CD1c-positive myeloid dendritic cell (primary cell): Measurements from ENCODE around the gene SMURF2.
"Not testable (repeated sequence)": the region's sequence is repeated elsewhere in the genome, so short reads cannot be mapped to it uniquely, and the experiment has no call there.

ENCODE experiments used
- DNase-seq: peaks from one replicate; pipeline ENCODE4 v3.0.0-alpha.2; 2016; ENCODE audit errors: extremely low spot score

Gene SMURF2

GRCh38 chr17:64664299-64664981 lies 2.3 kb upstream of the SMURF2 start:
- DNase-seq: not testable (repeated sequence)

GRCh38 chr17:64663836-64664235 lies 1.7 kb upstream of the SMURF2 start:
- DNase-seq: not testable (repeated sequence)

GRCh38 chr17:64662774-64663367 lies 764 bp upstream of the SMURF2 start:
- DNase-seq: no peak

GRCh38 chr17:64661726-64661975 lies 456 bp downstream of the SMURF2 start:
- no peak for DNase-seq

GRCh38 chr17:64660978-64661725 lies 955 bp downstream of the SMURF2 start:
- not testable (repeated sequence) for DNase-seq

- not testable (repeated sequence) for DNase-seq
Measured at GRCh38 chr17:64660195-64660977, 1.7 kb downstream of the SMURF2 start.

GRCh38 chr17:64658931-64659330 lies 3.2 kb downstream of the SMURF2 start:
- no peak for DNase-seq

- no peak for DNase-seq
Measured at GRCh38 chr17:64657610-64658125, 4.4 kb downstream of the SMURF2 start.

- no peak for DNase-seq
Measured at GRCh38 chr17:64655704-64656103, 6.4 kb downstream of the SMURF2 start.

GRCh38 chr17:64653985-64654355 lies 8.1 kb downstream of the SMURF2 start:
- no peak for DNase-seq

- peak; percentile 30 for DNase-seq
Measured at GRCh38 chr17:64653325-64653984, 8.7 kb downstream of the SMURF2 start.

- no peak for DNase-seq
Measured at GRCh38 chr17:64651889-64652288, 10.2 kb downstream of the SMURF2 start.

- DNase-seq: no peak
Measured at GRCh38 chr17:64648234-64648633, 13.9 kb downstream of the SMURF2 start.

- no peak for DNase-seq
Measured at GRCh38 chr17:64647817-64648216, 14.3 kb downstream of the SMURF2 start.

- peak; percentile 33 for DNase-seq
Measured at GRCh38 chr17:64639516-64639915, 22.6 kb downstream of the SMURF2 start.

- DNase-seq: no peak
Measured at GRCh38 chr17:64638552-64639203, 23.4 kb downstream of the SMURF2 start.

- DNase-seq: peak; percentile 61
Measured at GRCh38 chr17:64635647-64636305, 26.3 kb downstream of the SMURF2 start.

GRCh38 chr17:64634218-64634617 lies 27.9 kb downstream of the SMURF2 start:
- DNase-seq: no peak

GRCh38 chr17:64632606-64633005 lies 29.5 kb downstream of the SMURF2 start:
- DNase-seq: no peak

- no peak for DNase-seq
Measured at GRCh38 chr17:64632194-64632593, 29.9 kb downstream of the SMURF2 start.
